Thyroid gland (tissue), 4 donors: ENCODE results near the gene DLGAP3. TPM values are rescaled to one million over a fixed set of nuclear protein-coding genes. Genes with fewer than 3 reads are reported as not detected.

Experiments used
- DNase-seq, 2 donors: peaks; one replicate each; pipeline ENCODE4 v3.0.0-alpha.2; 2019
- H3K27ac ChIP-seq, 3 donors: fragments of 200-600 bp; sonication (generic); 1 replicate in 2 of 3; 2 replicates in 1 of 3; pipeline ENCODE4 v1.5.1; 2016 to 2019; ENCODE audit warnings: mild to moderate bottlenecking in 1 of 3, moderate library complexity in 1 of 3
- H3K27me3 ChIP-seq: fragments of 200-600 bp; sonication (generic); one replicate; pipeline ENCODE4 v1.5.1; 2019
- H3K36me3 ChIP-seq, 2 donors: fragments of 200-600 bp; sonication (generic); one replicate each; pipeline ENCODE4 v1.5.1; 2016 to 2019
- H3K4me1 ChIP-seq, 2 donors: fragments of 200-600 bp; sonication (generic); one replicate each; pipeline ENCODE4 v1.5.1; 2017 to 2019
- H3K4me3 ChIP-seq, 3 donors: fragments of 200-600 bp; sonication (generic); replicated peaks in 1 of 3; 1 replicate in 2 of 3; 2 replicates in 1 of 3; pipeline ENCODE4 v1.5.1; 2016; ENCODE audit warnings: mild to moderate bottlenecking in 1 of 3
- H3K9me3 ChIP-seq: fragments of 200-600 bp; sonication (generic); one replicate; pipeline ENCODE4 v1.5.1; 2017
- CTCF ChIP-seq, 6 experiments: fragments of 200-600 bp in 3 of 6; fragments of 450-650 bp in 3 of 6; sonication (generic) in 3 of 6; IDR thresholded peaks; one replicate each; pipeline ENCODE4 v1.5.1; 2016 to 2019; ENCODE audit warnings: antibody characterized with exemption in 6 of 6, mild to moderate bottlenecking in 2 of 6, inconsistent platforms in 1 of 6, moderate library complexity in 1 of 6
- POLR2A ChIP-seq, 2 donors: fragments of 450-650 bp; IDR thresholded peaks; one replicate each; pipeline ENCODE4 v1.6.1; 2017; ENCODE audit warnings: antibody characterized with exemption in 2 of 2, mild to moderate bottlenecking in 2 of 2, moderate library complexity in 1 of 2
- WGBS, 2 donors: methylation state at CpG; one replicate each; pipeline ENCODE4 v1.1.5; 2017; 5-methylcytosine and 5-hydroxymethylcytosine counted together
- intact Hi-C: fragments of 100-400 bp; cut with DNase I; formaldehyde crosslinking; loops from one replicate; pipeline ENCODE4 v1.15.1; 2023
- total RNA-seq, 4 donors: library from RNA; depleted of rRNA; stranded (reverse); fragments of >200 nt; gene quantifications; one replicate each; pipeline ENCODE4 v1.2.3, GENCODE V29; 2016

Gene DLGAP3
- total RNA-seq, 4 donors from 2014 or later: 0.22 to 0.67 TPM; not detected in 2

- 24 to 29% methylated on average over 6 to 9 of the region's 9 CpGs for whole genome bisulfite sequencing, 2 donors
- no peak overlapping the region for H3K27ac ChIP-seq
- intact Hi-C loops: no loop called here
Observed at GRCh38 chr1:34928066-34928696, 1.3 kb downstream of the DLGAP3 start.

GRCh38 chr1:34927316-34927715, 2.1 kb downstream of the DLGAP3 start:
- TF ChIP-seq POLR2A (IDR thresholded peaks at IDR 0.05) (no peak), CTCF (IDR thresholded peaks at IDR 0.05) (no peak)
- no peak overlapping the region for H3K4me3 ChIP-seq
- no peaks in the 10 kb centered on the region for H3K36me3 ChIP-seq
- no peak overlapping the region for H3K27ac ChIP-seq
- no peaks in the 10 kb centered on the region for H3K9me3 ChIP-seq
- intact Hi-C loops: no loop called here
- no peak for DNase-seq
- H3K4me1 ChIP-seq: peaks cover 6 to 15% of the 10 kb centered on the region in 2 donors
- WGBS, 2 donors: 69 to 70% methylated on average over 8 of the region's 8 CpGs
- peaks cover 29% of the 10 kb centered on the region for H3K27me3 ChIP-seq

More at GRCh38 chr1:34928066-34928696, 1.3 kb downstream of the DLGAP3 start:
- Histone ChIP-seq H3K9me3 (no peaks in the 10 kb centered on the region), H3K4me3 (no peak overlapping the region), H3K36me3 (no peaks in the 10 kb centered on the region), H3K4me1 (peaks cover 6 to 15% of the 10 kb centered on the region in 2 donors), H3K27me3 (peaks cover 29% of the 10 kb centered on the region)
- no peak for DNase-seq
- TF ChIP-seq POLR2A (IDR thresholded peaks at IDR 0.05) (no peak), CTCF (IDR thresholded peaks at IDR 0.05) (no peak)

GRCh38 chr1:34926894-34927293, 2.6 kb downstream of the DLGAP3 start:
- intact Hi-C loops: no loop called here
- H3K27ac ChIP-seq: no peak overlapping the region
- H3K36me3 ChIP-seq: no peaks in the 10 kb centered on the region
- peaks cover 29% of the 10 kb centered on the region for H3K27me3 ChIP-seq
- H3K4me3 ChIP-seq: no peak overlapping the region
- H3K9me3 ChIP-seq: no peaks in the 10 kb centered on the region
- 10 to 26% methylated on average over 5 of the region's 5 CpGs for WGBS, 2 donors
- no peak for DNase-seq
- TF ChIP-seq CTCF (IDR thresholded peaks at IDR 0.05) (no peak), POLR2A (IDR thresholded peaks at IDR 0.05) (no peak)
- H3K4me1 ChIP-seq: peaks cover 6 to 15% of the 10 kb centered on the region in 2 donors

GRCh38 chr1:34926156-34926555, 3.3 kb downstream of the DLGAP3 start:
- WGBS, 2 donors: 60 to 75% methylated on average over 6 of the region's 6 CpGs
- Histone ChIP-seq H3K4me1 (peaks cover 6 to 15% of the 10 kb centered on the region in 2 donors), H3K27me3 (peaks cover 29% of the 10 kb centered on the region), H3K27ac (no peak overlapping the region), H3K9me3 (no peaks in the 10 kb centered on the region), H3K4me3 (no peak overlapping the region), H3K36me3 (no peaks in the 10 kb centered on the region)
- intact Hi-C loops: no loop called here
- no peak for TF ChIP-seq POLR2A (IDR thresholded peaks at IDR 0.05)
- TF ChIP-seq CTCF (IDR thresholded peaks at IDR 0.05): no peak
- no peak for DNase-seq

- 86 to 89% methylated on average over 2 of the region's 2 CpGs for WGBS, 2 donors
- Histone ChIP-seq H3K4me1 (peaks cover 6 to 15% of the 10 kb centered on the region in 2 donors), H3K27ac (no peak overlapping the region), H3K27me3 (peaks cover 29% of the 10 kb centered on the region), H3K9me3 (no peaks in the 10 kb centered on the region), H3K36me3 (no peaks in the 10 kb centered on the region), H3K4me3 (no peak overlapping the region)
- TF ChIP-seq CTCF (IDR thresholded peaks at IDR 0.05): no peak
- no peak for TF ChIP-seq POLR2A (IDR thresholded peaks at IDR 0.05)
- intact Hi-C loops: no loop called here
- DNase-seq: no peak
Observed at GRCh38 chr1:34925730-34926129, 3.7 kb downstream of the DLGAP3 start.
